NT2/D1 (cell line): ENCODE measurements around the gene P2RX1.
"Not testable (repeated sequence)": the region's sequence is repeated elsewhere in the genome, so short reads cannot be mapped to it uniquely, and the experiment has no call there.

Source experiments
- DNase-seq: peaks from one replicate; pipeline ENCODE4 v3.0.0-alpha.2; 2011; ENCODE audit warnings: low read depth, low spot score
- H3K27me3 ChIP-seq: 2 replicates; pipeline ENCODE4 v1.6.0; 2011; ENCODE audit warnings: mild to moderate bottlenecking; ENCODE audit not compliant: insufficient read length, insufficient read depth
- H3K36me3 ChIP-seq: 2 replicates; pipeline ENCODE4 v1.6.1; 2011; ENCODE audit warnings: mild to moderate bottlenecking, low read length, mixed read lengths; ENCODE audit not compliant: insufficient read depth, insufficient read length
- H3K4me1 ChIP-seq: 2 replicates; pipeline ENCODE4 v1.5.1; 2011; ENCODE audit not compliant: insufficient read depth, insufficient read length
- H3K4me3 ChIP-seq: 2 replicates; pipeline ENCODE4 v1.5.1; 2011; ENCODE audit warnings: low read depth; ENCODE audit not compliant: insufficient read length
- H3K9ac ChIP-seq: 2 replicates; pipeline ENCODE4 v1.6.0; 2011; ENCODE audit warnings: low read depth; ENCODE audit not compliant: insufficient read length
- H3K9me3 ChIP-seq: 2 replicates; pipeline ENCODE4 v1.5.1; 2011; ENCODE audit warnings: mild to moderate bottlenecking, low read length; ENCODE audit not compliant: insufficient read depth
- SUZ12 ChIP-seq: IDR thresholded peaks from 2 replicates; pipeline ENCODE4 v1.6.1; 2011; ENCODE audit not compliant: insufficient read length, insufficient read depth; ENCODE audit errors: extremely low read depth
- YY1 ChIP-seq: IDR thresholded peaks from 2 replicates; pipeline ENCODE4 v1.6.1; 2011; ENCODE audit not compliant: insufficient read length, insufficient read depth
- ZNF274 ChIP-seq: IDR thresholded peaks from 2 replicates; pipeline ENCODE4 v1.6.1; 2011; ENCODE audit warnings: mild to moderate bottlenecking, low read depth, low read length

The P2RX1 gene

DNA sequence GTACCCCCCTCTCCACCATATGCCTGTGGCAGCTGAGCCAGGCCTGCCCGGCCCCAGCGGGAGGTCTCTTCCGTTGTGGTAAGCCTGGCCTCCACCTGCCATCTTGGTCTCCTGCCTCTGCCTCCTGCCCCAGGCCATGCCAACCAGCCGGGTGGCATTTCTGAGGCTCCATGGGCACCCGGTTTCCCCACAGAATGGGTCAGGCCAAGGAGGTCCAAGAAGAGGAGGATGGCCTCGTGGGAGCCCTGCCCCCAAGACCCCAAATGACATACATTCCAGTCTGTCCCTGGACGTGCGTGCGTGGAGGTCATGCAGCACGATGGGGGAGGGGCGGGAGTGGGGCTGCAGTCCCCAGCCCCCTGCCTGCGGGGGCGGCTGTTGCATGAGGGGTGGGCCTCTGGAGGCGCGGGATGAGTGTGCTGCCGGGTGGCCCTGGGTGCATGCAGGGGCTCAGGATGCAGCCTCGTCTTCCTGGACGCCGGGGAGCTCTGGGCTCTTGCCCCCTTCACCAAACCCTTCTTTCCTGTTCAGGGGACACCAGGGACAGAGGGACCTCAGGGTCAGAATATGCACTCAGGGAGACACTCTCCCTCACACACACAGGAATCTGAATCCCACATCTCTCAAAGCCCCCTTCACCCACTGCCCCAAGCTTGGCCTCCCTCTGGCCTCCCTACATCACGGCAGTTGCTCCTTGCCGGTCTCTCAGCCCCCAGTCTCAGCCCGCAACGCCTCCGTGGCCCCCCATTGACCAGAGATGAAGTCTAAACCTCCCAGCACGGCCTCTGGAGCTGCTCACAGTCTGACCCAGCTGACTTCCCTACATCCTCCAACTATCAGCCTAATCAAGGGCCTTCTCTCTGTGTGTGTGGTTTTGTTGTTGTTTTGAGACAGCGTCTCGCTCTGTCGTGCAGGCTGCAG, 54.2 kb downstream of the P2RX1 start:
- Histone ChIP-seq H3K36me3 (peaks cover 12% of the 10 kb centered on the region), H3K4me3 (no peak overlapping the region), H3K9ac (no peak overlapping the region), H3K27me3 (no peaks in the 10 kb centered on the region), H3K9me3 (no peaks in the 10 kb centered on the region), H3K4me1 (no peaks in the 10 kb centered on the region)
- DNase-seq, result no peak
- TF ChIP-seq ZNF274 (no peak), YY1 (no peak), SUZ12 (no peak)

DNA sequence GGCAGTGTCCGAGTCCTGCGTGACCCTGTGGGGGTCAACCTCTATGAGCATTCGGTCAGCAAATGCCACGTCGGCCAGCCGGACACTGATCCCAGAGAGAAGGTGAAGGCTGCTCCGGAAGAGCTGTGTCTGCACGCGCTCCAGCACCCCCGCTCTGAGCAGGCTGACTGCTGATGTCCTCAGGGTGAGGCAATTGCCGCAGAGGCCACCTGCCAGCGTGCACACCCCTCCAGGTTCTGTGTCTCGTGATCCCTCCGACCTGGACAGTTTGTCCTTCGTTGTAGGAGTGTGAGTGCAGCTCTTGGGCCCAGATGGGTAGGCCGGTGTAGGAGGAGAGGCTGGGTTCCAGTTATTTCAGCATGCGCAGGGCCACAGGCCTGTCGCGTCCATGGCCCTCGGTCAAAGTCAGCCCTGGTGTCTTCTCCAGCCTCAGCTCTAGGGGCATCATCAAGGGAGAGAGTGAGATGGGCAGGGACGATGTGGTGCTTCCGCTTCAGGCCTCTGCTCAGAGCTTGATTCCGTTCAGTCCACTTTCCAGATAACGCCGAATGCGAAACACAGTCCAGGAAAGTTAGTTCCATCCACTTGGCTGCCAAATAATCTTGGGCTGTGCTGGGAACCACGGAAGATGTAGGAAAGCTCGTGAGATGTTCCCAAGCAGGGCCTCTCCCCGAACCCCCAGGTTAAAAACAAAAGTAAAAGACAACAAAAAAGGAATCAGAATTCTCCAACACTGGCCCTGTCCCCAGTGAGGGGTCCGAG, 55.1 kb downstream of the P2RX1 start:
- DNase-seq, result no peak
- no peaks in the 10 kb centered on the region for H3K9me3 ChIP-seq
- TF ChIP-seq SUZ12, result no peak
- TF ChIP-seq ZNF274, result no peak
- TF ChIP-seq YY1, result no peak
- H3K4me1 ChIP-seq, result no peaks in the 10 kb centered on the region
- no peaks in the 10 kb centered on the region for H3K27me3 ChIP-seq
- no peak overlapping the region for H3K9ac ChIP-seq
- no peak overlapping the region for H3K4me3 ChIP-seq
- H3K36me3 ChIP-seq, result peaks cover 12% of the 10 kb centered on the region

DNA sequence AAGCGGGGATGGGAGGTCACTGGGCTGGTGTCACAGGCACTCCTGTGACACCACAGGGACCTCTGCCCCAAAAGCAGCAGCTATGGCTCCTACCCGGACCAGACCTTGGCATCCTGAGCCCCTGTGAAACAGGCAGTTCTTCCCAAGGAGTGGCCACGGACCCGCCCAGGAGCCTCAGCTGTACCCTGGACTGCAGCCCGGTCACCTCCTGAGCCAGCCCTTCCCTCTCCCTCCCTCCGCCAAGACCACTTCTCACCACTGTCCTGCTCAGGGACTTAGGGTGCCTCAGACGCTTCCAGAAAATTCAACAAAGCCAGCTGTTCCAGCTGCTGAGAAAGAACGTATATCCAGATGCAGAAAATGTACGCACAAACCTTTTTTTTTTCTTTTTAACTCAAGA, 56.3 kb downstream of the P2RX1 start:
- no peaks in the 10 kb centered on the region for H3K27me3 ChIP-seq
- TF ChIP-seq ZNF274, result no peak
- H3K4me3 ChIP-seq, result no peak overlapping the region
- H3K36me3 ChIP-seq, result peaks cover 12% of the 10 kb centered on the region
- H3K9ac ChIP-seq, result no peak overlapping the region
- no peak for DNase-seq
- H3K9me3 ChIP-seq, result no peaks in the 10 kb centered on the region
- H3K4me1 ChIP-seq, result no peaks in the 10 kb centered on the region

DNA sequence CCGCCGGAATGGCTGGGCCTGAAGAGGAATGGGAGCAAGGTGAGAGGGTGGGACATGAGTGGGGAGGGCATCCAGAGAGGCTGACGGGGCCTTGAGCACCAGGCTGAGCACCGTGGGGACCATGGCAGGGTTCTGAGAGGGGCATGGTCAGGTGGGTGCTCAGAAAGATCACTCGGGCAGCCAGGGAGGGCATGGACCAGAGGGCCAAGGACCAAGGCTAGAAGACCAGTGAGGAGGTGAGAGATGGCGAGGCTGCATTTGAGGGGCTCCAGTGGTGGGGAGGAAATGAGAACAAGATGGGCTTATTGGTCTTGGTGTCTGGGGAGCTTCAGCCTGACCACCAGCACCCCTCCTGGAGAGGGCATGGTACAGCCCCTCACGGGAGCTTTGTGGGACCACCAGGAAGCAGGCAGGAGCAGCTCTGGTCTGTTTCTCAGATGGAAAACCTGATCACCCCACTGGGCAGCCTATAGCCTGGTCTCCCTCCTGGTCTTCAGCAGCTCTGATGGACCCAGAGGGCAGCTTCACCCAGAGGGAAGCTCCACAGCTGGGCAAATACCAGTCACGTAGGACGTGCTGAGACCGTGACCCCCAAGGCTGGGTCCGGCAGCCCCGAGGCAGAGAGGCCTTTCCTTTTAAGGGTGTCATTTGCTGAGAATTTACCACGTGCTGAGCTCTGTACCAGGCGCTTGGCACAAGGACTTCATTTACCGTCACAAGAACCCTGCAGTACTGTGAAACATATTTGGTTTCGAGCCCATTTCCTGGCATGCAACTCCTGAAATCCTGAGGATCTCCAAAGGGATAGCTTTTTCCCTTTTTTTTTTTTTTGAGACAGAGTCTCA, 58.8 kb downstream of the P2RX1 start:
- H3K27me3 ChIP-seq, result no peaks in the 10 kb centered on the region
- no peak for DNase-seq

DNA sequence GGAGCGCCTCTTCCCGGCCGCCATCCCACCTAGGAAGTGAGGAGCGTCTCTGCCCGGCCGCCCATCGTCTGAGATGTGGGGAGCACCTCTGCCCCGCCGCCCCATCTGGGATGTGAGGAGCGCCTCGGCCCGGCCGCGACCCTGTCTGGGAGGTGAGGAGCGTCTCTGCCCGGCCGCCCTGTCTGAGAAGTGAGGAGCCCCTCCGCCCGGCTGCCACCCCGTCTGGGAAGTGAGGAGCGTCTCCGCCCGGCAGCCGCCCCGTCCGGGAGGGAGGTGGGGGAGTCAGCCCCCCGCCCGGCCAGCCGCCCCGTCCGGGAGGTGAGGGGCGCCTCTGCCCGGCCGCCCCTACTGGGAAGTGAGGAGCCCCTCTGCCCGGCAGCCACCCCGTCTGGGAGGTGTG, 62.1 kb downstream of the P2RX1 start:
- H3K4me3 ChIP-seq, DNase-seq, H3K27me3 ChIP-seq, H3K4me1 ChIP-seq, H3K9me3 ChIP-seq, H3K9ac ChIP-seq, H3K36me3 ChIP-seq: not testable (repeated sequence)

More for the DNA sequence above, 58.8 kb downstream of the P2RX1 start:
- H3K4me1 ChIP-seq, result no peaks in the 10 kb centered on the region
- no peak overlapping the region for H3K4me3 ChIP-seq
- TF ChIP-seq YY1 (no peak), ZNF274 (no peak), SUZ12 (no peak)
- H3K9me3 ChIP-seq, result no peaks in the 10 kb centered on the region
- peaks cover 12% of the 10 kb centered on the region for H3K36me3 ChIP-seq
- no peak overlapping the region for H3K9ac ChIP-seq

DNA sequence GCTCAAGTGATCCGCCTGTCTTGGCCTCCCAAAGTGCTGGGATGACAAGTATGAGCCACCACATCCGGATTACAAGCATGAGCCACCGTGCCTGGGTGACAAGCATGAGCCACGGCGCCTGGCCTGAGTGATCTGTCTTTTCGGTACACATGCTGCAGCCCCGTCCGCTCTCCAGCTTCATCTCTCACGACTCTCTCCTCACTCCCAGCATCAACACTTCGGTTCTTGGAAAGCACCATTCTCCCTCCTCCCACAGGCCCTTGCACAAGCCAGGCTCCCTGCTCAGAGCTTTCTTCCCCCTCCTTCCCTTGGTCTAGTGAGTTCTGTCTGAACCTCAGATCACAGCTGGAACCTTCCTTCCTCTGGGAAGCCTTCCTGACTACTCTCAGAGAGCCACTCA, 63.7 kb downstream of the P2RX1 start:
- no peak overlapping the region for H3K4me3 ChIP-seq
- no peaks in the 10 kb centered on the region for H3K9me3 ChIP-seq
- TF ChIP-seq ZNF274, result no peak
- TF ChIP-seq SUZ12, result no peak
- TF ChIP-seq YY1, result no peak
- no peaks in the 10 kb centered on the region for H3K27me3 ChIP-seq
- no peak overlapping the region for H3K9ac ChIP-seq
- no peaks in the 10 kb centered on the region for H3K4me1 ChIP-seq
- H3K36me3 ChIP-seq, result no peaks in the 10 kb centered on the region
- no peak for DNase-seq
